ENCODE data around the gene SEC14L3. TPM values are rescaled to one million over a fixed set of nuclear protein-coding genes. Genes with fewer than 3 reads are reported as not detected.

The SEC14L3 gene
- total RNA-seq, 1 donor from 2014 or later, result not detected

GRCh38 chr22:30436196-30436595 is 35.6 kb downstream of the SEC14L3 start:
- DNase-seq (ENCODE audit: low read depth), result no peak
- no peak for TF ChIP-seq CTCF (conservative IDR thresholded peaks at IDR 0.05; ENCODE audit: low read depth, low read length)
- H3K4me3 ChIP-seq (ENCODE audit: low read depth, low read length), result no peak overlapping the region

GRCh38 chr22:30435674-30436126 is 36.1 kb downstream of the SEC14L3 start:
- H3K4me3 ChIP-seq (ENCODE audit: low read depth, low read length), result no peak overlapping the region
- no peak for TF ChIP-seq CTCF (conservative IDR thresholded peaks at IDR 0.05; ENCODE audit: low read depth, low read length)
- DNase-seq (ENCODE audit: low read depth), result no peak

GRCh38 chr22:30434843-30435242 is 37.0 kb downstream of the SEC14L3 start:
- DNase-seq (ENCODE audit: low read depth), result no peak
- H3K4me3 ChIP-seq (ENCODE audit: low read depth, low read length), result no peak overlapping the region
- TF ChIP-seq CTCF (conservative IDR thresholded peaks at IDR 0.05; ENCODE audit: low read depth, low read length), result no peak

- no peak overlapping the region for H3K4me3 ChIP-seq (ENCODE audit: low read depth, low read length)
- TF ChIP-seq CTCF (conservative IDR thresholded peaks at IDR 0.05; ENCODE audit: low read depth, low read length), result no peak
- DNase-seq (ENCODE audit: low read depth), result no peak
These were observed 38.0 kb downstream of the SEC14L3 start for GRCh38 chr22:30433773-30434172.

- DNase-seq (ENCODE audit: low read depth), result no peak
- H3K4me3 ChIP-seq (ENCODE audit: low read depth, low read length), result no peak overlapping the region
- TF ChIP-seq CTCF (conservative IDR thresholded peaks at IDR 0.05; ENCODE audit: low read depth, low read length), result no peak
These were observed 38.6 kb downstream of the SEC14L3 start for GRCh38 chr22:30433227-30433626.

GRCh38 chr22:30432520-30432919 is 39.3 kb downstream of the SEC14L3 start:
- no peak for TF ChIP-seq CTCF (conservative IDR thresholded peaks at IDR 0.05; ENCODE audit: low read depth, low read length)
- H3K4me3 ChIP-seq (ENCODE audit: low read depth, low read length), result no peak overlapping the region
- DNase-seq (ENCODE audit: low read depth), result no peak

- no peak for DNase-seq (ENCODE audit: low read depth)
- TF ChIP-seq CTCF (conservative IDR thresholded peaks at IDR 0.05; ENCODE audit: low read depth, low read length), result no peak
- no peak overlapping the region for H3K4me3 ChIP-seq (ENCODE audit: low read depth, low read length)
These were observed 39.7 kb downstream of the SEC14L3 start for GRCh38 chr22:30432096-30432495.

Measured in epithelial cell of proximal tubule (primary cell).